Suprapubic skin (tissue), 4 donors: Measurements from ENCODE around the gene CD164. TPM values are rescaled to one million over a fixed set of nuclear protein-coding genes. Genes with fewer than 3 reads are reported as not detected.

ENCODE experiments used
- DNase-seq, 2 donors: peaks; one replicate each; pipeline ENCODE4 v3.0.0-alpha.2; 2019; ENCODE audit warnings: low spot score in 2 of 2
- H3K27ac ChIP-seq: fragments of 200-600 bp; sonication (generic); one replicate; pipeline ENCODE4 v1.5.1; 2019
- H3K27me3 ChIP-seq: fragments of 200-600 bp; sonication (generic); one replicate; pipeline ENCODE4 v1.5.1; 2019
- H3K36me3 ChIP-seq: fragments of 200-600 bp; sonication (generic); one replicate; pipeline ENCODE4 v1.5.1; 2019
- H3K4me1 ChIP-seq: fragments of 200-600 bp; sonication (generic); one replicate; pipeline ENCODE4 v1.5.1; 2019
- H3K4me3 ChIP-seq: fragments of 200-600 bp; sonication (generic); one replicate; pipeline ENCODE4 v1.5.1; 2019; ENCODE audit warnings: mild to moderate bottlenecking
- H3K9me3 ChIP-seq: fragments of 200-600 bp; sonication (generic); one replicate; pipeline ENCODE4 v1.5.1; 2019
- CTCF ChIP-seq, 2 donors: fragments of 200-600 bp in 1 of 2; fragments of 450-650 bp in 1 of 2; sonication (generic) in 1 of 2; IDR thresholded peaks; one replicate each; pipeline ENCODE4 v1.5.1; 2016 to 2019; ENCODE audit warnings: antibody characterized with exemption in 2 of 2, mild to moderate bottlenecking in 1 of 2, moderate library complexity in 1 of 2
- EP300 ChIP-seq: sonication (generic); formaldehyde crosslinking; IDR thresholded peaks from one replicate; pipeline ENCODE4 v1.6.1; 2017; ENCODE audit warnings: antibody characterized with exemption
- POLR2A ChIP-seq, 2 donors: fragments of 450-650 bp; IDR thresholded peaks; one replicate each; pipeline ENCODE4 v1.6.1; 2017; ENCODE audit warnings: antibody characterized with exemption in 2 of 2, mild to moderate bottlenecking in 2 of 2, moderate library complexity in 2 of 2
- POLR2AphosphoS5 ChIP-seq, 3 donors: sonication (generic); formaldehyde crosslinking; IDR thresholded peaks; one replicate each; pipeline ENCODE4 v1.6.1; 2017; ENCODE audit warnings: antibody characterized with exemption in 3 of 3
- WGBS: methylation state at CpG from one replicate; pipeline ENCODE4 v1.1.5; 2018; 5-methylcytosine and 5-hydroxymethylcytosine counted together
- total RNA-seq, 4 donors: library from RNA; depleted of rRNA; stranded (reverse); fragments of >200 nt; gene quantifications; one replicate each; pipeline ENCODE4 v1.1.0, GENCODE V29; 2016

The CD164 gene
- total RNA-seq, 4 donors from 2014 or later, result 122 to 174 (median 139) TPM

DNA sequence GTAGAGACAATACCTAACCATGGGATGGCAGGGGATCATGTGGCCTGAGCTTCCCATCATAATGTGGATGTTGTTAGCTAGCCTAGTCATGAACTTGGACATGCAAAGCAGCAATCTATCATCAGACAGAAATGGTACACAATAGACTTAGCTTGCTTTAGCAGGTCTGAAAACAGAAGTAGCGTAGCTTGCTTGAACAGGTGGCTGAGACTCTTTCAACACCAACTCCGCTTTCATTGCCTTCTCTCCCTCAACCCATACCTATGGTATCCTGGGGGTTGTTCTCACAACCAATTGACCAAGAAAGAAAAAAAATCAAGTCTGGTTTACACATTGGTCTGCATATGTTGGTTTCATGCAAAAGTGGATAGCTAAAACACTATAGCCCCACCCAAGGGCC, 23.0 kb downstream of the CD164 start:
- no peak overlapping the region for H3K27ac ChIP-seq
- peaks cover 12% of the 10 kb centered on the region for H3K9me3 ChIP-seq
- TF ChIP-seq CTCF (IDR thresholded peaks at IDR 0.05), result no peak
- no peak for TF ChIP-seq POLR2AphosphoS5 (IDR thresholded peaks at IDR 0.05)
- no peak for TF ChIP-seq EP300
- TF ChIP-seq POLR2A (IDR thresholded peaks at IDR 0.05), result no peak
- no peak overlapping the region for H3K4me3 ChIP-seq
- no peaks in the 10 kb centered on the region for H3K27me3 ChIP-seq
- peaks cover 3% of the 10 kb centered on the region for H3K4me1 ChIP-seq
- H3K36me3 ChIP-seq, result peaks cover 69% of the 10 kb centered on the region
- WGBS, result 90% methylated on average over 2 of the region's 2 CpGs
- no peak for DNase-seq

DNA sequence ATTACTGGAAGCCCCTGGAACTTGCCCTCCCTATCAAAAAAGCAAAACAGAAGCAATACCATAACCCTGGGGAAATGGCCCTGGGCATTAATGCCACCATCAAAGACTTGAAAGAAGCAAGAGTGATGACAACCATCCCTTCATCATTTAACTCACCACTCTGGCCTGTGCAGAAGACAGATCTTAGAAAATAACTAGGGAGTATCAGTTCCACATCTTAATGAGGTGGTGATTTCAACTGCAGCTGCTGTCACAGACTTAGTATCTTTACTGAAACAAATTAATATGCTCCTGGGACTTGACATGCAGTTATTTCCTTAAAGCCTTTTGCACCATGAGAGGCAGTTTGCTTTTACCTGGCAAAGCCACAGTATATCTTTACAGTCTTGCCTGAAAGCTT, 24.1 kb downstream of the CD164 start:
- no peak for TF ChIP-seq CTCF (IDR thresholded peaks at IDR 0.05)
- no peak for TF ChIP-seq EP300
- TF ChIP-seq POLR2AphosphoS5 (IDR thresholded peaks at IDR 0.05), result no peak
- peaks cover 63% of the 10 kb centered on the region for H3K36me3 ChIP-seq

DNA sequence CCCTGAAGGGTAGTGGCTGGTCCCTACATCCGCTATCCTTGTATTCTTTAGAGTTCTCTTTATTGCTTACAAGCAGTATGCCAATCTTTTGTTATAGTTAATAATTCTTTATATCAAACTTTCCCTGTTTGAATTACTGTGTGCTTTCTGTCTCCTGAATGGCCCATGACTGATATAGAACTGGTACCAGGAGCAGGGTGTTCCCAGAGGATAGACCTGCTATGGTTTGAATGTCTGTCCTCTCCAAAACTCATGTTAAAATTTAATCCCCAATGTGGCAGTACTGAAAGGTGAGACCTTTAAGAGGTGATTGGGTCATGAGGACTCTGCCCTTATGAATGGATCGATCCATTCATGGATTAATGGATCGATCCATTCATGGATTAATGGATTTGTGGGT, 26.0 kb downstream of the CD164 start:
- Histone ChIP-seq H3K36me3 (peaks cover 47% of the 10 kb centered on the region), H3K27me3 (no peaks in the 10 kb centered on the region), H3K27ac (no peak overlapping the region), H3K4me1 (peaks cover 15% of the 10 kb centered on the region), H3K9me3 (peaks cover 12% of the 10 kb centered on the region), H3K4me3 (no peak overlapping the region)
- 98% methylated on average over 3 of the region's 3 CpGs for WGBS
- no peak for TF ChIP-seq POLR2A (IDR thresholded peaks at IDR 0.05)
- no peak for TF ChIP-seq POLR2AphosphoS5 (IDR thresholded peaks at IDR 0.05)
- no peak for TF ChIP-seq CTCF (IDR thresholded peaks at IDR 0.05)
- no peak for TF ChIP-seq EP300
- DNase-seq, result no peak

More for the DNA sequence above, 24.1 kb downstream of the CD164 start:
- Histone ChIP-seq H3K4me3 (no peak overlapping the region), H3K27ac (no peak overlapping the region), H3K27me3 (no peaks in the 10 kb centered on the region), H3K4me1 (peaks cover 3% of the 10 kb centered on the region), H3K9me3 (peaks cover 12% of the 10 kb centered on the region)
- DNase-seq, result no peak

DNA sequence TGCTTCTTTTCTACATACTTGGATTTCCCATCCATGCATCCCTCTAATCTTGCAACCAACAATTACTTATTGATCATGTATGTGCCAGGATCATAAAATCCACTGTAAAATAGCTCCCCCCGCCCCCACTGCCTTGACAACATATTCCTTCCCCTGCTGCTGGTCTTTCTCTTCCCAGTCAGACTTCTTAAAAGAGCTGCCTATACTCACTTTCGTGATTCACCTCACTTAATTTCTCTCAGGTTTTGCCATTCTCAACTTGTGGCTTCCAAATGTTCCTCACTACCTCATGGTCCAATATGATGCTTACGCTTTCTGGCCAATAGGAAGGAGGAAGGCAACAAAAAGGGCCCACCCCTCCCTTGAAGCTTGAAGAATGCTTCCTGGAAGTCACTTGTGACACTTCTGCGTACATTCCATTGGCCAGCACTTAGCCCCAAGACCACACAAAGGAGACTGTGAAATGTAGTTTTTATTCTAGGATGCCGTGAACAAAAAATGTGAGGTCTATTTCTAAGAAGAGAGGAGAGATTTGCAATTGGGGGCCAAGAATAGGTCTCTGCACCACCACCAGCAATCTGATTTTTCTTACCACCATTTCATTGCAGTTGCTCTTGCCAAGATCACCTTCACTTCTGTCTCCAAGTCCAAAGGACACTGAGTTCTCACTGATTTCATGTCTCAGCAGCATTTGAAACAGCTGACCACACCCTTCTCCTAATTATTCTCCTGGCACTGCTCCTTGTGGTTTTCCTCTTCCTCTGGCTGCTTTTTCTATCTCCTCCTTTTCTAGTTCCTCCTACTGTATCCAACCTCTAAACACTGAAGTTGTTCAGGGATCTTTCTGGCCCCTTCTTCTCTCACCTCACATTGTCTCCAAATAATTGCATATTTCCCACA, 30.8 kb downstream of the CD164 start:
- WGBS, result 84% methylated on average over 5 of the region's 5 CpGs
- Histone ChIP-seq H3K27ac (peak overlapping the region; percentile 46), H3K4me1 (peaks cover 45% of the 10 kb centered on the region), H3K9me3 (peaks cover 5% of the 10 kb centered on the region), H3K4me3 (no peak overlapping the region), H3K36me3 (peaks cover 14% of the 10 kb centered on the region), H3K27me3 (no peaks in the 10 kb centered on the region)
- TF ChIP-seq EP300 (no peak), POLR2AphosphoS5 (IDR thresholded peaks at IDR 0.05) (no peak), CTCF (IDR thresholded peaks at IDR 0.05) (no peak), POLR2A (IDR thresholded peaks at IDR 0.05) (no peak)
- DNase-seq, result no peak

GRCh38 chr6:109349419-109349987, 32.8 kb downstream of the CD164 start:
- DNase-seq, result no peak
- no peaks in the 10 kb centered on the region for H3K9me3 ChIP-seq
- 48% methylated on average over 3 of the region's 3 CpGs for WGBS
- peaks cover 45% of the 10 kb centered on the region for H3K4me1 ChIP-seq
- TF ChIP-seq POLR2AphosphoS5 (IDR thresholded peaks at IDR 0.05) (no peak), EP300 (no peak), POLR2A (IDR thresholded peaks at IDR 0.05) (no peak), CTCF (IDR thresholded peaks at IDR 0.05) (no peak)
- H3K36me3 ChIP-seq, result peaks cover 4% of the 10 kb centered on the region
- no peaks in the 10 kb centered on the region for H3K27me3 ChIP-seq
- H3K4me3 ChIP-seq, result no peak overlapping the region
- H3K27ac ChIP-seq, result peak overlapping the region; percentile 14
